Adipocyte (in vitro differentiated cells): ENCODE data around the gene AKR1C4.
"Not testable (repeated sequence)": the region's sequence is repeated elsewhere in the genome, so short reads cannot be mapped to it uniquely, and the experiment has no call there.

Experiments used
- DNase-seq: peaks from one replicate; pipeline ENCODE4 v3.0.0-alpha.2; 2015; ENCODE audit warnings: low read depth
- H3K27me3 ChIP-seq: replicated peaks from 2 replicates; pipeline ENCODE4 v1.7.0; 2013; ENCODE audit warnings: mild to moderate bottlenecking, low read length, moderate library complexity; ENCODE audit not compliant: control insufficient read depth, insufficient read depth
- H3K36me3 ChIP-seq: 2 replicates; pipeline ENCODE4 v1.7.0; 2013; ENCODE audit warnings: low read length, mild to moderate bottlenecking, moderate library complexity; ENCODE audit not compliant: control insufficient read depth, insufficient read depth, severe bottlenecking
- H3K4me1 ChIP-seq: 2 replicates; pipeline ENCODE4 v1.7.0; 2013; ENCODE audit warnings: mild to moderate bottlenecking, low read length, moderate library complexity; ENCODE audit not compliant: control insufficient read depth, insufficient read depth
- H3K4me3 ChIP-seq: 2 replicates; pipeline ENCODE4 v1.7.0; 2013; ENCODE audit warnings: mild to moderate bottlenecking, low read length, moderate library complexity
- H3K9ac ChIP-seq: 2 replicates; pipeline ENCODE4 v1.7.0; 2013; ENCODE audit warnings: mild to moderate bottlenecking, low read length, moderate library complexity
- H3K9me3 ChIP-seq: 2 replicates; pipeline ENCODE4 v1.7.0; 2013; ENCODE audit warnings: mild to moderate bottlenecking, low read length, moderate library complexity; ENCODE audit not compliant: control insufficient read depth

The AKR1C4 gene

GRCh38 chr10:5206799-5207198, 10.2 kb downstream of the AKR1C4 start:
- no peak for DNase-seq
- Histone ChIP-seq H3K4me3 (no peak overlapping the region), H3K36me3 (no peaks in the 10 kb centered on the region), H3K27me3 (no peaks in the 10 kb centered on the region), H3K9ac (no peak overlapping the region), H3K9me3 (peaks cover 14% of the 10 kb centered on the region), H3K4me1 (no peaks in the 10 kb centered on the region)

GRCh38 chr10:5209776-5210175, 13.1 kb downstream of the AKR1C4 start:
- not testable (repeated sequence) for H3K9ac ChIP-seq, H3K4me3 ChIP-seq, H3K27me3 ChIP-seq, H3K9me3 ChIP-seq, H3K36me3 ChIP-seq, DNase-seq, H3K4me1 ChIP-seq

- H3K4me1 ChIP-seq, DNase-seq, H3K9ac ChIP-seq, H3K4me3 ChIP-seq, H3K27me3 ChIP-seq, H3K9me3 ChIP-seq, H3K36me3 ChIP-seq: not testable (repeated sequence)
Measured at GRCh38 chr10:5210261-5210660, 13.6 kb downstream of the AKR1C4 start.

GRCh38 chr10:5211696-5212536, 15.3 kb downstream of the AKR1C4 start:
- DNase-seq, result no peak
- H3K9ac ChIP-seq, result no peak overlapping the region
- H3K36me3 ChIP-seq, result no peaks in the 10 kb centered on the region
- no peak overlapping the region for H3K4me3 ChIP-seq
- peaks cover 5% of the 10 kb centered on the region for H3K9me3 ChIP-seq
- no peaks in the 10 kb centered on the region for H3K27me3 ChIP-seq
- no peaks in the 10 kb centered on the region for H3K4me1 ChIP-seq

GRCh38 chr10:5216801-5217200, 20.2 kb downstream of the AKR1C4 start:
- DNase-seq, result no peak
- no peak overlapping the region for H3K9ac ChIP-seq
- H3K4me1 ChIP-seq, result no peaks in the 10 kb centered on the region
- peaks cover 1% of the 10 kb centered on the region for H3K9me3 ChIP-seq
- H3K36me3 ChIP-seq, result no peaks in the 10 kb centered on the region
- H3K27me3 ChIP-seq, result no peaks in the 10 kb centered on the region
- no peak overlapping the region for H3K4me3 ChIP-seq

GRCh38 chr10:5219262-5219661, 22.6 kb downstream of the AKR1C4 start:
- Histone ChIP-seq H3K9ac (no peak overlapping the region), H3K27me3 (no peaks in the 10 kb centered on the region), H3K4me3 (no peak overlapping the region), H3K36me3 (no peaks in the 10 kb centered on the region), H3K4me1 (no peaks in the 10 kb centered on the region), H3K9me3 (no peaks in the 10 kb centered on the region)
- DNase-seq, result no peak

- H3K27me3 ChIP-seq, DNase-seq, H3K36me3 ChIP-seq, H3K9ac ChIP-seq, H3K4me1 ChIP-seq, H3K9me3 ChIP-seq, H3K4me3 ChIP-seq: not testable (repeated sequence)
Measured at GRCh38 chr10:5222942-5223341, 26.3 kb downstream of the AKR1C4 start.

GRCh38 chr10:5229019-5229418, 32.4 kb downstream of the AKR1C4 start:
- H3K4me1 ChIP-seq, result peaks cover 6% of the 10 kb centered on the region

GRCh38 chr10:5233324-5233723, 36.7 kb downstream of the AKR1C4 start:
- no peak overlapping the region for H3K4me3 ChIP-seq
- H3K4me1 ChIP-seq, result peaks cover 15% of the 10 kb centered on the region

More at GRCh38 chr10:5229019-5229418, 32.4 kb downstream of the AKR1C4 start:
- Histone ChIP-seq H3K9ac (no peak overlapping the region), H3K36me3 (no peaks in the 10 kb centered on the region), H3K27me3 (no peaks in the 10 kb centered on the region), H3K9me3 (no peaks in the 10 kb centered on the region), H3K4me3 (no peak overlapping the region)
- no peak for DNase-seq

GRCh38 chr10:5234106-5234860, 37.6 kb downstream of the AKR1C4 start:
- Histone ChIP-seq H3K36me3 (no peaks in the 10 kb centered on the region), H3K4me3 (no peak overlapping the region), H3K9me3 (no peaks in the 10 kb centered on the region), H3K4me1 (peaks cover 15% of the 10 kb centered on the region), H3K9ac (no peak overlapping the region), H3K27me3 (no peaks in the 10 kb centered on the region)
- peak; percentile 54 for DNase-seq

More at GRCh38 chr10:5233324-5233723, 36.7 kb downstream of the AKR1C4 start:
- no peak for DNase-seq
- Histone ChIP-seq H3K36me3 (no peaks in the 10 kb centered on the region), H3K9me3 (no peaks in the 10 kb centered on the region), H3K27me3 (no peaks in the 10 kb centered on the region), H3K9ac (no peak overlapping the region)

GRCh38 chr10:5237541-5237940, 40.9 kb downstream of the AKR1C4 start:
- not testable (repeated sequence) for DNase-seq, H3K9ac ChIP-seq, H3K4me3 ChIP-seq, H3K36me3 ChIP-seq, H3K27me3 ChIP-seq, H3K9me3 ChIP-seq
- H3K4me1 ChIP-seq, result peaks cover 15% of the 10 kb centered on the region
